ENCODE results near the gene CTAGE6.
"Not testable (repeated sequence)": the region's sequence is repeated elsewhere in the genome, so short reads cannot be mapped to it uniquely, and the experiment has no call there.

Gene CTAGE6

DNA sequence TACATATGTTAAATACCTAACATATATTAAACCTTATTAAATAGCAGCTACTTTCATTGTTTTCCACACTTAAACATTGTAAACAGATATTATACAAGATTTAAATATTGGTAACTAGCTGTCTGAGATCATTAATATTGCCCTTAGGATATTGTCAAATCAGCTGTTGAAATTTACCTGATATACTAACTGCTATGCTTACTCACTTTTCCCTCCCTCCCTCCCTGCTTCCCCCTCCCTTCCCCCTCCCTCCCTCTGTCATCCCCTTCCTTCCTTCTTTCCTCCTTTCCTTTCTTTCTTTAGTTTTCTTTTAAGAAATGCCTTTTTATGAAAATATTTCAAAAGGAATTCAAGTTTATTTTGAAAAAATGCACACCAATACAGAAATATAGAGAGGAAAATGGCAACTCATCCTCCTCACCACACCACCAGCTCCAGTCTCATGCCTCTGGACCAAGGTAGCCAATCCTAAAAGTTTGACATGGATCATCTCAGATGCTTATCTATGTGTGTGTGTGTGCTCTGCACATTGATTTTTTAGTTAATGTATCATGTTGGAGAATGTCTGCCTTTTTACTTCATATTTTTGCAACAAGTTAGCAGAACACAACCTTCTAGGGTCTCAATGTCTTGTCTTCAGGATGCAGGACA lies 41.8 kb downstream of the CTAGE6 start:
- not testable (repeated sequence) for DNase-seq

DNA sequence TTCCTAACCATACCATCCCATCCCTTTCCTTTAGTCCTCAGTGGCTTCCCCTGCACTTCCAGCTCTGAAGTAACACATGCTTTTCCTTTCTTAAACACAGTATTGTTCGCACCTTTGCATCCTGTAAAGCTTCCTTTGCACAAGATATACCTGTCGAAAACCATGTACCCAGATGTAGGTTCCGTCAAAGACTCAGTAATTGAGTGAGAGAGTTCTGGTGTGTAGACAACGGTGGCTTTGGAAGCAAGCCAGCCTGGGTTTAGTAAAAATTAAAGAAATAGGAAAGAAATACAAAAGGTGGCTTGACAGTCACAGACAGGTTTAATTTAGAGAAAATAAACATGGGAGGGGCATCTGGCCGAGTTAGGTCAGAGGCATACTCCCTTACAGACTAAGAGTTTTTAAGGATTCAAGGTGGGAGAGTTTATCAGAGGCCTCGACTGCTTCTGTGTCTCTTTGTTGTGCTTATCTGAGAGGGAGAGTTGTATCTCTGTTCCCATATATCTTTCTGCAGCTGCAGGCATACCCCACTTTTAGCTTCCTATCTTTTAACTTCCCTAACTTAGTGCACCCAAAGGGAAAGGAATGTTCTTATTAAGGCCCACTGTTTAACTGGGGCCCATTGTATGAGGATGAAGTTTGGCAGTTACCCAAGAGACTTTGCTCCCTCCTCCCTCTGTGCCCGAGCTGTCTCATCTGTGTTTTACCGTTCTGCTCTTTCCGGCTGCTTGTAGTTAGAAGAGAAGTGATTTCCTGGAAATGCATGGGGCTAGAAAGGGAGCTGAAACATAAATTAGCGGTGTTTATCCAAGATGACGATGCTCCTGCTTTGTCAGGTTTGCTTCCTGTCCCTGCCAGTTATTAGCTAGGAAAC lies 42.7 kb downstream of the CTAGE6 start:
- not testable (repeated sequence) for DNase-seq

DNA sequence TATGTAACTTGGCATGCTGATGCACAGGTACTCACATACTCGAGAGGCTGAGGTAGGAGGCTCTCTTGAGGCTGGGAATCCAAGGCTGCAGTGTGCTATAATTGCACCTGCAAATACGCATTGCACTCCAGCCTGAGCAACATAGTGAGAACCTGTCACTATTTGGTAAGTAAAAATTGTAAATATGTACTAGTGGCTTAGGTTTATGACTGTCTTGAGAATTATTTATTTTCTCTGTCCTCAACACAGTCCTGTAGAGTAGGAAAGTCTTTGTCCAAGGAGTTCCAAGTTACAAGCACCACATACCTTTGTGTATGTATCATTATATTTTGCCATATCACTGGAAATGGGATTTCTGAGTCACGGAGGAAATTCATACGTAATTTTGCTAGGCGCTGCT lies 45.1 kb downstream of the CTAGE6 start:
- DNase-seq: not testable (repeated sequence)

DNA sequence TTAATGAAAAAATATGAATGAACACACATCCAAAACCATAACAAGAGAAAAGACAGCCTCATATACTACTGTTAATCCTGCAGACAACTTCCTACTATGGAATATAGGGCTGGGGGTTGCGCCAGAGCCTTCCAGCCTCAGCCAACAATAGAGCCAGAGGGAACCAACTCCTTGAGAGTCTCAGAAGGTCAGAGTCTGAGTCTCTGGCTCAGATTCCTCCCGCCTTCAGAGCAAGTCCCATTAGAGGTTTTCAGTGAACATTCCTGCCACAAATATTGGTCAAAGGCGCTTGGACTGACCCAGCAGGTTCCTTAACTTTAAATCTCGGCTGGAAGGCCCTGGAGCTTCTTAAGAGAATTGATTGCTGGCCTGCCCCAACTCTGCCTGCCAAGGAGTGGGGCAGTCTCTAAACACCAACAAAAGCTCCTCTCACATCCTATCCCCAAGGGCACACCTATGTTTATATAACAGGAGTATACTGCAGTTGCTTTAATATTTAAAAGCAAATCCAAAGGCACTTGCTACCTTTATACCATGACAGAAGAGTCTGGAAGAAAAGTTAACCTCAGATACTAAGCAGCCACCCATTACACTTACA lies 45.7 kb downstream of the CTAGE6 start:
- DNase-seq: not testable (repeated sequence)

DNA sequence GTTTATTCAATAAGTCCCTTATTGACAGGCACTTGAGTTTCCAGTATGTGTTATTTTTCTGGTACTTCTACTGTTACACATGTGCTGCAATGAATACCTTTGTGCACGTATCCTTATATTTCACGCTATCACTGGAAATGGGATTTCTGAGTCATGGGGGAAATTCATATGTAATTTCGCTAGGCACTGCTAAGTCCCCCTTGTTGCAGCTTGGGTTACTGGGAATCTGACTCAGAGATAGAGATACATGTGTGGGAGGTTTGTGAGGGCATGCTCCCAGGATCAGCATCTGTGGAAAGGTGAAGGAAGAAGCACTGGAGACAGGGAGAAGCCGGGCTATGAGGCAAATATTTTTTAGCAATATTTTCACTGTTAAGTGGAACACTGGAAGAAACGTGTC lies 47.6 kb downstream of the CTAGE6 start:
- DNase-seq: not testable (repeated sequence)
